OCI-LY3 (cell line): Measurements from ENCODE around the gene HMCN1.

Experiments used
- EZH2phosphoT487 ChIP-seq: fragments of 200-600 bp; shearing (Covaris generic); IDR thresholded peaks from 2 replicates; pipeline ENCODE4 v1.6.1; 2018; ENCODE audit warnings: antibody characterized with exemption, mixed run types, low read depth
- TF ChIP-seq, protein P1 (sequence below): fragments of 200-600, 300-600 bp; sonication (generic); IDR thresholded peaks from 2 replicates; pipeline ENCODE4 v1.5.1; 2014; ENCODE audit warnings: antibody characterized with exemption, low read length, low read depth

DNA sequence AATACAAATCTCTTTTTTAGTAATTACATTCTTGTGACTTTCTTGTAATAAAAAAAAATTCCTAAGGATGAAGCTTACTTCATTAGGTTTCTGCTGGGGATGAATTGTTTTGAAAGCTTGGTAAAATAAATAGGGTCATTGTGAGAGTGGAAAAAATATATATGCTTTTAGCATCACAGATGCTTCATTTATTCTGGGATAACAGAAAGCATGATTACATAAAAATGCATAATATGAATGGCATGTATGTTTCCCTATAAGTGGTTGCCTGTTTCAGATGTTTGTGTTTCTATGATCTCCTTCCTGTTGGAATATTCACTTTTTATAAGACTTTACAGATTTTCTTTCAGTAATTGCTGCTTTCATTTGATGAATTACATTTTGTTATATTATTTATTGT lies 42.3 kb downstream of the HMCN1 start:
- TF ChIP-seq, protein P1, sequence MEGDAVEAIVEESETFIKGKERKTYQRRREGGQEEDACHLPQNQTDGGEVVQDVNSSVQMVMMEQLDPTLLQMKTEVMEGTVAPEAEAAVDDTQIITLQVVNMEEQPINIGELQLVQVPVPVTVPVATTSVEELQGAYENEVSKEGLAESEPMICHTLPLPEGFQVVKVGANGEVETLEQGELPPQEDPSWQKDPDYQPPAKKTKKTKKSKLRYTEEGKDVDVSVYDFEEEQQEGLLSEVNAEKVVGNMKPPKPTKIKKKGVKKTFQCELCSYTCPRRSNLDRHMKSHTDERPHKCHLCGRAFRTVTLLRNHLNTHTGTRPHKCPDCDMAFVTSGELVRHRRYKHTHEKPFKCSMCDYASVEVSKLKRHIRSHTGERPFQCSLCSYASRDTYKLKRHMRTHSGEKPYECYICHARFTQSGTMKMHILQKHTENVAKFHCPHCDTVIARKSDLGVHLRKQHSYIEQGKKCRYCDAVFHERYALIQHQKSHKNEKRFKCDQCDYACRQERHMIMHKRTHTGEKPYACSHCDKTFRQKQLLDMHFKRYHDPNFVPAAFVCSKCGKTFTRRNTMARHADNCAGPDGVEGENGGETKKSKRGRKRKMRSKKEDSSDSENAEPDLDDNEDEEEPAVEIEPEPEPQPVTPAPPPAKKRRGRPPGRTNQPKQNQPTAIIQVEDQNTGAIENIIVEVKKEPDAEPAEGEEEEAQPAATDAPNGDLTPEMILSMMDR, result no peak
- TF ChIP-seq EZH2phosphoT487, result no peak
